Endothelial cell of umbilical vein (primary cell): ENCODE measurements around the gene CD68. TPM values are rescaled to one million over a fixed set of nuclear protein-coding genes. Genes with fewer than 3 reads are reported as not detected.
A peak's percentile ranks its signal among the peaks of the same experiment; 100 is the strongest.

Experiments used
- BruUV-seq: library from RNA; stranded (reverse); fragments of 400-500 nt; replicated peaks from 2 replicates; lab custom pipeline; 2021; lab: Mats Ljungman, UMichigan
- CTCF ChIA-PET: fragments of 300-600, 350-600 bp; sonication (Branson Sonifier 250); formaldehyde crosslinking; loops from one replicate; lab custom pipeline; 2021; ENCODE audit warnings: antibody characterized with exemption, inconsistent platforms; lab: Charles Lee
- POLR2A ChIA-PET: fragments of 300-600, 350-600 bp; sonication (Branson Sonifier 250); formaldehyde crosslinking; loops from one replicate; lab custom pipeline; 2021; ENCODE audit warnings: antibody characterized with exemption, inconsistent platforms; lab: Charles Lee
- DNase-seq: peaks from one replicate; pipeline ENCODE4 v3.0.0-alpha.2; 2011; ENCODE audit warnings: low read depth, low spot score
- FAIRE-seq: peaks from 2 replicates; lab custom pipeline; 2011; peaks lifted over from hg19 to GRCh38; lab: Jason Lieb, UNC
- H2AFZ ChIP-seq: 2 replicates; pipeline ENCODE4 v1.6.0; 2012; ENCODE audit warnings: low read depth, low read length, control low read depth, inconsistent platforms
- H3K27ac ChIP-seq: 2 replicates; pipeline ENCODE4 v1.5.1; 2011; ENCODE audit warnings: low read depth, mild to moderate bottlenecking, control low read depth, low read length, moderate library complexity; ENCODE audit not compliant: insufficient read depth
- H3K27me3 ChIP-seq, 2 experiments: 2 replicates each; pipeline versions ENCODE4 v1.6.0 to v1.6.1; 2011; ENCODE audit warnings: low read length in 2 of 2, mixed read lengths in 1 of 2; ENCODE audit not compliant: control insufficient read depth in 2 of 2, insufficient read depth in 2 of 2
- H3K36me3 ChIP-seq, 2 experiments: 2 replicates in 1 of 2; 3 replicates in 1 of 2; pipeline ENCODE4 v1.5.1; 2011; ENCODE audit warnings: low read length in 2 of 2, mild to moderate bottlenecking in 1 of 2, moderate library complexity in 1 of 2; ENCODE audit not compliant: control insufficient read depth in 2 of 2, insufficient read depth in 2 of 2; ENCODE audit errors: extremely low read depth in 1 of 2
- H3K4me1 ChIP-seq: 3 replicates; pipeline ENCODE4 v1.5.1; 2011; ENCODE audit warnings: mild to moderate bottlenecking, low read length; ENCODE audit not compliant: control insufficient read depth, insufficient read depth; ENCODE audit errors: extremely low read depth
- H3K4me2 ChIP-seq: 2 replicates; pipeline ENCODE4 v1.6.1; 2011; ENCODE audit warnings: low read length, control low read depth, mixed read lengths; ENCODE audit not compliant: insufficient read depth
- H3K4me3 ChIP-seq, 3 experiments: fragments of 200-600 bp in 1 of 3; sonication (generic), shearing (Covaris generic) in 1 of 3; replicated peaks in 1 of 3; 2 replicates each; pipeline ENCODE4 v1.5.1; 2011 to 2016; ENCODE audit warnings: control low read depth in 3 of 3, low read length in 3 of 3, mild to moderate bottlenecking in 2 of 3, inconsistent platforms in 1 of 3, low read depth in 1 of 3, moderate library complexity in 1 of 3; ENCODE audit not compliant: insufficient read depth in 1 of 3
- H3K79me2 ChIP-seq: 2 replicates; pipeline ENCODE4 v1.6.0; 2012; ENCODE audit warnings: low read length, inconsistent platforms; ENCODE audit not compliant: control insufficient read depth, insufficient read depth
- H3K9ac ChIP-seq: replicated peaks from 2 replicates; pipeline ENCODE3; 2011; ENCODE audit warnings: low read length, control low read depth; ENCODE audit not compliant: insufficient read depth; ENCODE audit errors: extremely low read depth
- H3K9me1 ChIP-seq: replicated peaks from 3 replicates; pipeline ENCODE4 v1.6.0; 2011; ENCODE audit warnings: mild to moderate bottlenecking, low read length; ENCODE audit not compliant: control insufficient read depth, insufficient read depth; ENCODE audit errors: extremely low read depth
- H3K9me3 ChIP-seq: replicated peaks from 2 replicates; pipeline ENCODE4 v1.5.1; 2012; ENCODE audit warnings: low read length, inconsistent platforms; ENCODE audit not compliant: control insufficient read depth, insufficient read depth
- H4K20me1 ChIP-seq: replicated peaks from 2 replicates; pipeline ENCODE3; 2011; ENCODE audit warnings: mild to moderate bottlenecking, low read length; ENCODE audit not compliant: control insufficient read depth, insufficient read depth; ENCODE audit errors: extremely low read depth
- CTCF ChIP-seq, 2 donors: IDR thresholded peaks; 1 replicate in 1 of 2; 2 replicates in 1 of 2; pipeline ENCODE4 v1.5.1; 2011; ENCODE audit warnings: low read length in 2 of 2, mild to moderate bottlenecking in 2 of 2, moderate library complexity in 2 of 2, control low read depth in 1 of 2, inconsistent platforms in 1 of 2, low read depth in 1 of 2; ENCODE audit not compliant: insufficient read depth in 1 of 2; ENCODE audit errors: extremely low read depth in 1 of 2
- FOS ChIP-seq: IDR thresholded peaks from 2 replicates; pipeline ENCODE4 v1.6.1; 2011; ENCODE audit warnings: mild to moderate bottlenecking, low read length, moderate library complexity, borderline replicate concordance; ENCODE audit not compliant: insufficient read depth
- JUN ChIP-seq: IDR thresholded peaks from 2 replicates; pipeline ENCODE4 v1.6.1; 2011; ENCODE audit warnings: borderline replicate concordance, low read depth; ENCODE audit not compliant: insufficient read length, insufficient read depth
- MYC ChIP-seq: IDR thresholded peaks from one replicate; pipeline ENCODE4 v1.6.1; 2011; ENCODE audit warnings: mild to moderate bottlenecking, low read depth, low read length
- POLR2A ChIP-seq: IDR thresholded peaks from 2 replicates; pipeline ENCODE4 v1.6.1; 2012; ENCODE audit warnings: low read depth, mild to moderate bottlenecking, control low read depth, low read length
- dilution Hi-C: fragments of 300-500 bp; cut with MboI; formaldehyde crosslinking; loops from one replicate; pipeline ENCODE4 v1.15.0; 2019; ENCODE audit warnings: low sequenced_read_pairs; ENCODE audit not compliant: extremely low pct_ligation_motif_present
- intact Hi-C: fragments of 100-400 bp; cut with micrococcal nuclease; formaldehyde crosslinking; loops from one replicate; pipeline ENCODE4 v1.10.0; 2022
- polyA plus RNA-seq, 4 experiments: library from polyadenylated mRNA; depleted of rRNA in 3 of 4; stranded (reverse) in 3 of 4; unstranded in 1 of 4; fragments of >200 nt; gene quantifications; 2 replicates each; pipeline versions ENCODE4 v1.2.1 to v1.2.3, GENCODE V29; 2011 to 2012; ENCODE audit warnings: missing spikeins in 1 of 4
- total RNA-seq: library from RNA; stranded (reverse); gene quantifications from 2 replicates; pipeline ENCODE4 v1.2.3, GENCODE V29; 2021

CD68 gene
- total and polyA plus RNA-seq, 2 donors (not counting 3 experiments of a cell fraction or from before 2014, with no cell fraction given) = 2.9 to 30.8 TPM

DNA sequence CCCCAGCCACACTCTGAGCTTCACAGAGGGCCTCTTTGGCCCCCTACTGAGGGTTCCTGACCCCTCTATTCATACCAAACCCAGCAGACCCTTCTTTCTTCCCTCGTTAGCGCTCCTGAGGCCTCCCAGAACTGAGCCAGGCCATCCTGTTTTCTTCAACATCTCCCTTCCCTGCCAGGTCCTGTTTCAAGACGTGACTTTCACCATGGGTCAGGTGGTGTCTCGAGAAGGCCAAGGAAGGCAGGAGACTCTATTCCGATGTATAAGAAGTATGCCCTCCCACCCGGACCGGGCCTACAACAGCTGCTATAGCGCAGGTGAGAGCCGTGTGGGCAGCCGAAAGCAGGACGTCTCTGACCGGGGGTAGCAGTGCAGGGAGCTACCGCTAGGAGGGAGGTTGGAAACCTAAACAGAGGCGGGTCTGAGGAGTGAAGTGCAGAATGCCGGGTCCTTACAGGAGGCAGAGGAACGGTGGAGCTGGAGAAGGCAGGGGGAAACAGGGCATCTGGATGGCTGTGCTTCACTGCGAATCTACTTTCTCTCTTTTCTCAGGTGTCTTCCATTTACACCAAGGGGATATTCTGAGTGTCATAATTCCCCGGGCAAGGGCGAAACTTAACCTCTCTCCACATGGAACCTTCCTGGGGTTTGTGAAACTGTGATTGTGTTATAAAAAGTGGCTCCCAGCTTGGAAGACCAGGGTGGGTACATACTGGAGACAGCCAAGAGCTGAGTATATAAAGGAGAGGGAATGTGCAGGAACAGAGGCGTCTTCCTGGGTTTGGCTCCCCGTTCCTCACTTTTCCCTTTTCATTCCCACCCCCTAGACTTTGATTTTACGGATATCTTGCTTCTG is 19.0 kb upstream of the CD68 start:
- DNase-seq (peak; percentile 56), FAIRE-seq (no peak)
- H3K9me1 ChIP-seq = no peaks in the 10 kb centered on the region
- peaks cover 5 to 10% of the 10 kb centered on the region in 2 experiments for H3K36me3 ChIP-seq
- H3K79me2 ChIP-seq = peaks cover 36% of the 10 kb centered on the region
- intact Hi-C loops = loop anchor here (1.0 to 2.0 kb wide), 11 partner anchors 12 to 236 kb away; partner anchors contain the start of genes FXR2, PLSCR3, POLR2A and TMEM256
- dilution Hi-C loops = no loop called here
- CTCF ChIA-PET = interaction anchor here (0.6 to 6.7 kb wide), 60 partner anchors 9 to 514 kb away, joined by 3 to 314 read pairs (median 5); partner anchors contain the start of genes CD68, CHRNB1, FGF11 and MPDU1
- H4K20me1 ChIP-seq = no peaks in the 10 kb centered on the region
- no peaks in the 10 kb centered on the region for H3K9me3 ChIP-seq
- no TSS peak for BruUV-seq
- peak overlapping the region; percentile 29 for H3K9ac ChIP-seq
- H3K4me3 ChIP-seq = no peak overlapping the region
- H3K27ac ChIP-seq = no peak overlapping the region
- peak overlapping the region; percentile 44 for H2AFZ ChIP-seq
- H3K27me3 ChIP-seq = no peaks in the 10 kb centered on the region
- peak overlapping the region; percentile 86 for H3K4me2 ChIP-seq
- peaks cover 36% of the 10 kb centered on the region for H3K4me1 ChIP-seq
- POLR2A ChIA-PET = interaction anchor here (0.6 to 1.1 kb wide), 6 partner anchors 19 to 313 kb away, joined by 3 to 14 read pairs (median 3); partner anchors contain the start of genes CD68 and TMEM256
- TF ChIP-seq MYC (no peak), CTCF (IDR thresholded peaks at IDR 0.05; ENCODE audit: extremely low read depth in 1 of 2, insufficient read depth in 1 of 2, low read depth in 1 of 2, low read length in 2 of 2) (peak; percentile 59 to 76), JUN (no peak), POLR2A (no peak), FOS (no peak)
